SK-N-SH treated with all-trans-retinoic acid at 6 μM for 48 hours (cell line): ENCODE results near the gene SLC17A2.
A peak's percentile ranks its signal among the peaks of the same experiment; 100 is the strongest.

Experiments
- ATAC-seq: fragments of 200-7000 bp; cut with Tn5 transposase; 3 replicates; pipeline ENCODE4 v1.9.1; 2020; ENCODE audit warnings: mild to moderate bottlenecking, moderate library complexity
- ARNTL ChIP-seq: fragments of 450-650 bp; formaldehyde crosslinking; IDR thresholded peaks from 2 replicates; pipeline ENCODE4 v1.5.0; 2020; ENCODE audit warnings: low read depth, mild to moderate bottlenecking, moderate library complexity, borderline replicate concordance
- BACH2 ChIP-seq: fragments of 250-450 bp; sonication (Bioruptor Pico); IDR thresholded peaks from 2 replicates; pipeline ENCODE4 v1.9.0; 2021; ENCODE audit warnings: mild to moderate bottlenecking, borderline replicate concordance
- CREB5 ChIP-seq: fragments of 250-450 bp; sonication (Bioruptor Pico); IDR thresholded peaks from 2 replicates; pipeline ENCODE4 v1.5.1; 2020; ENCODE audit warnings: low read depth, mild to moderate bottlenecking, moderate library complexity
- CSDC2 ChIP-seq: fragments of 250-450 bp; sonication (Bioruptor Pico); IDR thresholded peaks from 2 replicates; pipeline ENCODE4 v1.5.0; 2020; ENCODE audit warnings: mild to moderate bottlenecking, moderate library complexity
- CSRNP3 ChIP-seq: fragments of 250-450 bp; sonication (Bioruptor Pico); IDR thresholded peaks from 2 replicates; pipeline ENCODE4 v1.5.1; 2021; ENCODE audit warnings: mild to moderate bottlenecking, moderate library complexity
- ESRRG ChIP-seq: fragments of 250-450 bp; sonication (Bioruptor Pico); IDR thresholded peaks from 2 replicates; pipeline ENCODE4 v1.6.1; 2021; ENCODE audit warnings: mild to moderate bottlenecking
- GLIS3 ChIP-seq: fragments of 250-450 bp; sonication (Bioruptor Pico); IDR thresholded peaks from 2 replicates; pipeline ENCODE4 v1.5.0; 2020; ENCODE audit warnings: mild to moderate bottlenecking, moderate library complexity
- ISL1 ChIP-seq: fragments of 250-450 bp; sonication (Bioruptor Pico); IDR thresholded peaks from 2 replicates; pipeline ENCODE4 v2.1.2; 2022; ENCODE audit warnings: mild to moderate bottlenecking, moderate library complexity
- OSR1 ChIP-seq: fragments of 250-450 bp; sonication (Bioruptor Pico); IDR thresholded peaks from 2 replicates; pipeline ENCODE4 v1.8.0; 2022; ENCODE audit warnings: moderate library complexity, mild to moderate bottlenecking, inconsistent platforms
- POU6F1 ChIP-seq: fragments of 250-450 bp; sonication (Bioruptor Pico); IDR thresholded peaks from 2 replicates; pipeline ENCODE4 v1.8.0; 2021; ENCODE audit warnings: low read depth, mild to moderate bottlenecking, moderate library complexity, borderline replicate concordance
- PPARA ChIP-seq: fragments of 250-450 bp; sonication (Bioruptor Pico); IDR thresholded peaks from 2 replicates; pipeline ENCODE4 v1.5.0; 2020; ENCODE audit warnings: mild to moderate bottlenecking, borderline replicate concordance
- SNAI2 ChIP-seq: fragments of 250-450 bp; sonication (Bioruptor Pico); IDR thresholded peaks from 2 replicates; pipeline ENCODE4 v1.5.0; 2020; ENCODE audit warnings: mild to moderate bottlenecking, moderate library complexity
- TCF4 ChIP-seq: fragments of 250-450 bp; sonication (Bioruptor Pico); IDR thresholded peaks from 2 replicates; pipeline ENCODE4 v1.8.0; 2021; ENCODE audit warnings: mild to moderate bottlenecking, moderate library complexity, borderline replicate concordance
- TOX ChIP-seq: fragments of 250-450 bp; sonication (Bioruptor Pico); IDR thresholded peaks from 2 replicates; pipeline ENCODE4 v1.8.0; 2021; ENCODE audit warnings: mild to moderate bottlenecking, moderate library complexity, borderline replicate concordance
- TSHZ2 ChIP-seq: fragments of 250-450 bp; sonication (Bioruptor Pico); IDR thresholded peaks from 2 replicates; pipeline ENCODE4 v1.5.0; 2020; ENCODE audit warnings: mild to moderate bottlenecking, moderate library complexity
- ZC3H10 ChIP-seq: fragments of 250-450 bp; sonication (Bioruptor Pico); IDR thresholded peaks from 2 replicates; pipeline ENCODE4 v1.5.1; 2021; ENCODE audit warnings: mild to moderate bottlenecking, moderate library complexity
- ZFP3 ChIP-seq: fragments of 250-450 bp; sonication (Bioruptor Pico); IDR thresholded peaks from 2 replicates; pipeline ENCODE4 v1.5.0; 2020; ENCODE audit warnings: mild to moderate bottlenecking, moderate library complexity
- ZFP30 ChIP-seq: fragments of 450-650 bp; formaldehyde crosslinking; IDR thresholded peaks from 2 replicates; pipeline ENCODE4 v1.5.0; 2022; ENCODE audit warnings: mild to moderate bottlenecking, moderate library complexity
- ZNF565 ChIP-seq: fragments of 450-650 bp; formaldehyde crosslinking; conservative IDR thresholded peaks from 2 replicates; pipeline ENCODE4 v1.5.0; 2020; ENCODE audit warnings: low read depth, mild to moderate bottlenecking, moderate library complexity
- ZNF70 ChIP-seq: fragments of 450-650 bp; formaldehyde crosslinking; IDR thresholded peaks from 2 replicates; pipeline ENCODE4 v1.5.0; 2020; ENCODE audit warnings: mild to moderate bottlenecking, moderate library complexity
- TF ChIP-seq, protein P1 (sequence below): fragments of 250-450 bp; sonication (Bioruptor Pico); IDR thresholded peaks from 2 replicates; pipeline ENCODE4 v1.8.0; 2020; ENCODE audit warnings: mild to moderate bottlenecking, moderate library complexity, borderline replicate concordance

Gene SLC17A2

DNA sequence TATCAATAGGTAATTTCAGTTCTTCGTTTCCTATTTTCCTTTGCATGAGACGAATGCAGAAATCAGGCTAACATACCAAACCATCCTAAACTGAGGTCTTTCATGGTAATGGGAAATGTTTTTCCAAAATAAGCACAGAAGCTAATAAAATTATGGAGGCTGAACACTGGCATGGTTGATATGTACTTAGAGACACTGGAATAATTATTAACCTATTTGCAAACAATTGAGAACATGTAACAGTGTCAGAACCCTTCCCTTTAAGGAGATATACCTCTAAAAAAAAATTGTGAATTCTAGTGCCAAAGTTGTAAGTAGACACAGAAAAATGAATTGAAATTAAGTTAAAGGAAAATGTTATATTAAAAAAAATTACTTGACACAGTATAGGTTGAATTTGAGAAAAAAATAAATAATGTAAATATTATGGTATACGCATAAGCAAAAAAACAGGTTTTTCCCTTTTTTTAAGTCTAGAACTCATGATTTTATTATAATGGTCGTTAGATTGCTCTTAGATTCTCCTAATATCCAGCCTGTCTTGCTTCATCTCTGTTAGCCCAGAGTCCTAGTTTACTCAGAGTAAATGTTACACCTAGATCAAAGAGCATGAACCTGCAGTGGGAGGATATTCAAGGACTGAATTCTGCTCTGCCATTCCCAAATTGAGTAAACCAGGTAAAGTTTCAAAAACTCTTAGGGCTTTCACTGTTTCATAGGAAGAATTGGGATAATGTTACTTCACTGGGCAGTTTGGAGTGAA lies 1.7 kb downstream of the SLC17A2 start:
- no peak for ATAC-seq
- TF ChIP-seq CSDC2 (CRISPR knock-in tag) (no peak), OSR1 (CRISPR knock-in tag) (no peak), ZNF565 (CRISPR knock-in tag) (no peak), PPARA (no peak), ZFP30 (CRISPR knock-in tag) (no peak), POU6F1 (no peak), SNAI2 (CRISPR knock-in tag) (no peak), ZC3H10 (CRISPR knock-in tag) (no peak), ARNTL (CRISPR knock-in tag) (no peak), CREB5 (no peak), ZNF70 (CRISPR knock-in tag) (no peak), ZFP3 (CRISPR knock-in tag) (no peak), TCF4 (CRISPR knock-in tag) (no peak)

- TF ChIP-seq TOX (CRISPR knock-in tag) (no peak), BACH2 (CRISPR knock-in tag) (no peak), CSDC2 (CRISPR knock-in tag) (no peak)
- TF ChIP-seq, protein P1, sequence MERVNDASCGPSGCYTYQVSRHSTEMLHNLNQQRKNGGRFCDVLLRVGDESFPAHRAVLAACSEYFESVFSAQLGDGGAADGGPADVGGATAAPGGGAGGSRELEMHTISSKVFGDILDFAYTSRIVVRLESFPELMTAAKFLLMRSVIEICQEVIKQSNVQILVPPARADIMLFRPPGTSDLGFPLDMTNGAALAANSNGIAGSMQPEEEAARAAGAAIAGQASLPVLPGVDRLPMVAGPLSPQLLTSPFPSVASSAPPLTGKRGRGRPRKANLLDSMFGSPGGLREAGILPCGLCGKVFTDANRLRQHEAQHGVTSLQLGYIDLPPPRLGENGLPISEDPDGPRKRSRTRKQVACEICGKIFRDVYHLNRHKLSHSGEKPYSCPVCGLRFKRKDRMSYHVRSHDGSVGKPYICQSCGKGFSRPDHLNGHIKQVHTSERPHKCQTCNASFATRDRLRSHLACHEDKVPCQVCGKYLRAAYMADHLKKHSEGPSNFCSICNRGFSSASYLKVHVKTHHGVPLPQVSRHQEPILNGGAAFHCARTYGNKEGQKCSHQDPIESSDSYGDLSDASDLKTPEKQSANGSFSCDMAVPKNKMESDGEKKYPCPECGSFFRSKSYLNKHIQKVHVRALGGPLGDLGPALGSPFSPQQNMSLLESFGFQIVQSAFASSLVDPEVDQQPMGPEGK (CRISPR knock-in tag): no peak
- TF ChIP-seq, all 23 proteins: peak for 0
- ATAC-seq: no peak
Measured at GRCh38 chr6:25927756-25928216, 2.7 kb downstream of the SLC17A2 start.

GRCh38 chr6:25927178-25927577 lies 3.3 kb downstream of the SLC17A2 start:
- ATAC-seq: no peak
- TF ChIP-seq, protein P1 (CRISPR knock-in tag): 0 out of 2 replicates have a peak, but pooled peaks have one; percentile 53
- TF ChIP-seq TSHZ2 (CRISPR knock-in tag) (peak; percentile 90), ZNF70 (CRISPR knock-in tag) (no peak), ISL1 (CRISPR knock-in tag) (peak; percentile 97), CREB5 (peak; percentile 90), CSRNP3 (CRISPR knock-in tag) (peak; percentile 90), GLIS3 (peak; percentile 95), TCF4 (CRISPR knock-in tag) (peak; percentile 95), OSR1 (CRISPR knock-in tag) (no peak), TOX (CRISPR knock-in tag) (no peak), SNAI2 (CRISPR knock-in tag) (peak; percentile 83), ESRRG (CRISPR knock-in tag) (peak; percentile 85; the same call in 1 of the 2 replicates), ZFP3 (CRISPR knock-in tag) (peak; percentile 20; the same call in 1 of the 2 replicates)
